ENCODE measurements around the gene C10orf71.

- TF ChIP-seq RAD21 (IDR thresholded peaks at IDR 0.05; ENCODE audit: low read depth) (no peak), CREB1 (IDR thresholded peaks at IDR 0.05; ENCODE audit: low read depth) (no peak), TEAD4 (IDR thresholded peaks at IDR 0.05) (no peak), EP300 (IDR thresholded peaks at IDR 0.05; ENCODE audit: borderline replicate concordance) (no peak), USF1 (IDR thresholded peaks at IDR 0.05) (no peak)
Measured at GRCh38 chr10:49308881-49309280, 9.9 kb downstream of the C10orf71 start.
